Measurements from ENCODE around the gene MCAT. TPM values are rescaled to one million over a fixed set of nuclear protein-coding genes. Genes with fewer than 3 reads are reported as not detected.

Gene MCAT
- total and polyA plus RNA-seq, 2 donors (not counting 1 experiment from before 2014, with no cell fraction given) = 8.4 to 10.1 TPM

DNA sequence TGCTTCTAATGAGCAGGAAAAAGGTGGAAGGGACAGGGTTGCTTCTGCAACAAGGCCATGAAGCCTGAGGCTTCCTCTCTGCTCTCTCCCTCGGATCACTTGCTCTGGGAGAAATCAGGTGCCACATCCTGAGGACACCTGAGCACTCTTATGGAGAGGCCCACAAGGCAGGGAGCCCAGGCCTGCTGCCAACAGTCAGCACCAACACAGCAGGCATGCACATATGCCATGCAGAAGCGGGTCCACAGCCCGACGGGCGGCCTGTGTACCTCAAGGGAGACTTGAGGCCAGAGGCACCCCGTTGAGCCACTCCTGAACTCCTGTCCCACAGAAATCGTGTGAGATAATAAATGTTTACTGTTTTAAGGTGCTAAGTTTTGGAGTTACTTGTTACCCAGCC, 34.3 kb upstream of the MCAT start:
- no peaks in the 10 kb centered on the region for H3K27me3 ChIP-seq (replicated peaks in 1 of 4; ENCODE audit: control extremely low read depth in 1 of 4, control insufficient read depth in 3 of 4, insufficient read depth in 4 of 4, low read length in 3 of 4)
- Mint-ChIP-seq H3K9me3 (ENCODE audit: insufficient read depth) (no peaks in the 10 kb centered on the region), H3K27ac (no peak overlapping the region), H3K4me3 (no peak overlapping the region), H3K4me1 (no peaks in the 10 kb centered on the region), H3K27me3 (no peaks in the 10 kb centered on the region)
- ChIA-PET POLR2A (no interaction called here), CTCF (no interaction called here)
- no peaks in the 10 kb centered on the region for H3K4me1 ChIP-seq (ENCODE audit: control insufficient read depth in 2 of 2, insufficient read depth in 2 of 2, low read length in 2 of 2)
- WGBS (ENCODE audit: insufficient coverage) = 99% methylated on average over 5 of the region's 7 CpGs
- no peak overlapping the region for H3K9ac ChIP-seq (ENCODE audit: low read length)
- H3K4me3 ChIP-seq (ENCODE audit: control extremely low read depth in 1 of 5, extremely low read depth in 1 of 5, insufficient read depth in 1 of 5, low read depth in 2 of 5, low read length in 4 of 5) = no peak overlapping the region
- peaks cover 0 to 42% of the 10 kb centered on the region in 2 experiments for H3K36me3 ChIP-seq (replicated peaks in 1 of 2; ENCODE audit: control extremely low read depth in 1 of 2, control insufficient read depth in 1 of 2, extremely low read depth in 1 of 2, insufficient read depth in 2 of 2, low read length in 1 of 2)
- ATAC-seq (ENCODE audit: low read depth) (no peak), DNase-seq (no peak)
- no peak overlapping the region for H3K4me2 ChIP-seq (replicated peaks; ENCODE audit: low read depth, low read length, poor library complexity, severe bottlenecking)
- no peak overlapping the region for H2AFZ ChIP-seq (ENCODE audit: insufficient read depth, low read depth, low read length, poor library complexity, severe bottlenecking)
- no peaks in the 10 kb centered on the region for H3K9me3 ChIP-seq (ENCODE audit: control extremely low read depth in 1 of 3, control insufficient read depth in 2 of 3, insufficient read depth in 1 of 3, low read length in 2 of 3)
- no peaks in the 10 kb centered on the region for H4K20me1 ChIP-seq (ENCODE audit: control insufficient read depth, insufficient read depth, low read length, poor library complexity, severe bottlenecking)
- TF ChIP-seq, protein P1, sequence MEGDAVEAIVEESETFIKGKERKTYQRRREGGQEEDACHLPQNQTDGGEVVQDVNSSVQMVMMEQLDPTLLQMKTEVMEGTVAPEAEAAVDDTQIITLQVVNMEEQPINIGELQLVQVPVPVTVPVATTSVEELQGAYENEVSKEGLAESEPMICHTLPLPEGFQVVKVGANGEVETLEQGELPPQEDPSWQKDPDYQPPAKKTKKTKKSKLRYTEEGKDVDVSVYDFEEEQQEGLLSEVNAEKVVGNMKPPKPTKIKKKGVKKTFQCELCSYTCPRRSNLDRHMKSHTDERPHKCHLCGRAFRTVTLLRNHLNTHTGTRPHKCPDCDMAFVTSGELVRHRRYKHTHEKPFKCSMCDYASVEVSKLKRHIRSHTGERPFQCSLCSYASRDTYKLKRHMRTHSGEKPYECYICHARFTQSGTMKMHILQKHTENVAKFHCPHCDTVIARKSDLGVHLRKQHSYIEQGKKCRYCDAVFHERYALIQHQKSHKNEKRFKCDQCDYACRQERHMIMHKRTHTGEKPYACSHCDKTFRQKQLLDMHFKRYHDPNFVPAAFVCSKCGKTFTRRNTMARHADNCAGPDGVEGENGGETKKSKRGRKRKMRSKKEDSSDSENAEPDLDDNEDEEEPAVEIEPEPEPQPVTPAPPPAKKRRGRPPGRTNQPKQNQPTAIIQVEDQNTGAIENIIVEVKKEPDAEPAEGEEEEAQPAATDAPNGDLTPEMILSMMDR (IDR thresholded peaks at IDR 0.05) = no peak
- TF ChIP-seq EZH2 (IDR thresholded peaks at IDR 0.05; ENCODE audit: borderline replicate concordance, insufficient read depth, low read depth, low read length, poor library complexity, severe bottlenecking) = no peak
- peaks cover 16% of the 10 kb centered on the region for H3K79me2 ChIP-seq (ENCODE audit: control insufficient read depth, insufficient read depth, low read length)
- no peak overlapping the region for H3K27ac ChIP-seq (ENCODE audit: low read length in 2 of 2)
- intact Hi-C loops (cut with micrococcal nuclease) = no loop called here

DNA sequence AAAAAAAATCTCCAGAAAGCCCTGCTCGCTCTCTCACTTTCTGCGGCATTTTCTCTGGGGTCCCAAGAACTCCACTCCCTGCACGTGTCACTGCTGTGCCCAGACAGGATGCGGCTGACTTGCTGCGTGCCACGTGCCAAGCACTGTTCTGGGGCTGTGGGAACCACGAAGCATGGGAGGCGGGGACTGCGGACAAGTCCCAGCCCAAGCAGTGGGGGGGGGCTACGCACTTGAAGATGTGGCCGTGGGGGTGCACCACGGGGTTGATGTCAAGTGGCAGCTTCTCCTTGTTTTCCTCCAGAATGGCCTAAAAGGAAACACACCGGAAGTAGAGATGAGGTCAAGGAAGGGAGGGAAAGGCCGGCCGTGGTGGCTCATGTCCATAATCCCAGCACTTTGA, 32.9 kb upstream of the MCAT start:
- Mint-ChIP-seq H3K4me3 (no peak overlapping the region), H3K27me3 (no peaks in the 10 kb centered on the region), H3K4me1 (no peaks in the 10 kb centered on the region), H3K9me3 (ENCODE audit: insufficient read depth) (no peaks in the 10 kb centered on the region), H3K27ac (no peak overlapping the region)
- ChIA-PET CTCF (no interaction called here), POLR2A (interaction anchor here (0.7 kb wide), 1 partner anchor 37 kb away, joined by 5 read pairs; no protein-coding TSS in a partner anchor)
- no peak overlapping the region for H3K4me2 ChIP-seq (replicated peaks; ENCODE audit: low read depth, low read length, poor library complexity, severe bottlenecking)
- H2AFZ ChIP-seq (ENCODE audit: insufficient read depth, low read depth, low read length, poor library complexity, severe bottlenecking) = no peak overlapping the region
- TF ChIP-seq, protein P1 (IDR thresholded peaks at IDR 0.05) = no peak
- no peak for TF ChIP-seq EZH2 (IDR thresholded peaks at IDR 0.05; ENCODE audit: borderline replicate concordance, insufficient read depth, low read depth, low read length, poor library complexity, severe bottlenecking)
- ATAC-seq (ENCODE audit: low read depth) = no peak
- no peak overlapping the region for H3K9ac ChIP-seq (ENCODE audit: low read length)
- WGBS (ENCODE audit: insufficient coverage) = 81% methylated on average over 13 of the region's 15 CpGs
- H4K20me1 ChIP-seq (ENCODE audit: control insufficient read depth, insufficient read depth, low read length, poor library complexity, severe bottlenecking) = no peaks in the 10 kb centered on the region
- intact Hi-C loops (cut with micrococcal nuclease) = no loop called here
- no peaks in the 10 kb centered on the region for H3K9me3 ChIP-seq (ENCODE audit: control extremely low read depth in 1 of 3, control insufficient read depth in 2 of 3, insufficient read depth in 1 of 3, low read length in 2 of 3)
- peaks cover 10% of the 10 kb centered on the region for H3K79me2 ChIP-seq (ENCODE audit: control insufficient read depth, insufficient read depth, low read length)
- H3K36me3 ChIP-seq (replicated peaks in 1 of 2; ENCODE audit: control extremely low read depth in 1 of 2, control insufficient read depth in 1 of 2, extremely low read depth in 1 of 2, insufficient read depth in 2 of 2, low read length in 1 of 2) = peaks cover 0 to 50% of the 10 kb centered on the region in 2 experiments
- H3K4me3 ChIP-seq (ENCODE audit: control extremely low read depth in 1 of 5, extremely low read depth in 1 of 5, insufficient read depth in 1 of 5, low read depth in 2 of 5, low read length in 4 of 5) = no peak overlapping the region
- H3K27me3 ChIP-seq (replicated peaks in 1 of 4; ENCODE audit: control extremely low read depth in 1 of 4, control insufficient read depth in 3 of 4, insufficient read depth in 4 of 4, low read length in 3 of 4) = no peaks in the 10 kb centered on the region
- H3K4me1 ChIP-seq (ENCODE audit: control insufficient read depth in 2 of 2, insufficient read depth in 2 of 2, low read length in 2 of 2) = no peaks in the 10 kb centered on the region
- no peak for DNase-seq
- no peak overlapping the region for H3K27ac ChIP-seq (ENCODE audit: low read length in 2 of 2)
